DOHH2 (cell line): ENCODE results near the gene CDK15.

Experiments used
- H3F3A ChIP-seq: fragments of 200-600 bp; sonication (generic), shearing (Covaris generic); 2 replicates; pipeline ENCODE4 v1.6.0; 2016; ENCODE audit warnings: antibody characterized with exemption, mild to moderate bottlenecking; ENCODE audit not compliant: control insufficient read depth, insufficient read depth
- H3K27ac ChIP-seq: fragments of 200-600 bp; sonication (generic); 2 replicates; pipeline ENCODE4 v1.5.1; 2014; ENCODE audit warnings: low read depth, mild to moderate bottlenecking, low read length, moderate library complexity
- H3K27me3 ChIP-seq: fragments of 200-600 bp; sonication (generic); 2 replicates; pipeline ENCODE4 v1.6.1; 2014; ENCODE audit warnings: mild to moderate bottlenecking, low read length, mixed read lengths; ENCODE audit not compliant: control insufficient read depth
- H3K36me3 ChIP-seq: fragments of 200-600 bp; sonication (generic); 2 replicates; pipeline ENCODE4 v1.6.1; 2014; ENCODE audit warnings: mild to moderate bottlenecking, low read length, moderate library complexity, mixed read lengths; ENCODE audit not compliant: control insufficient read depth
- H3K4me1 ChIP-seq: fragments of 200-600 bp; sonication (generic); 2 replicates; pipeline ENCODE4 v1.6.1; 2014; ENCODE audit warnings: mild to moderate bottlenecking, low read length, mixed read lengths; ENCODE audit not compliant: control insufficient read depth
- H3K4me2 ChIP-seq: fragments of 200-600 bp; sonication (generic); 2 replicates; pipeline ENCODE4 v1.6.0; 2014; ENCODE audit warnings: mild to moderate bottlenecking, low read length, moderate library complexity
- H3K4me3 ChIP-seq: fragments of 200-600 bp; sonication (generic); 2 replicates; pipeline ENCODE4 v1.5.1; 2014; ENCODE audit warnings: mild to moderate bottlenecking, low read length, mixed read lengths
- H3K79me2 ChIP-seq: fragments of 200-600 bp; sonication (generic); 2 replicates; pipeline ENCODE4 v1.6.1; 2014; ENCODE audit warnings: mild to moderate bottlenecking, low read length, mixed read lengths; ENCODE audit not compliant: control insufficient read depth
- H3K9me2 ChIP-seq: fragments of 200-600 bp; sonication (generic); replicated peaks from 2 replicates; pipeline ENCODE4 v1.6.1; 2014; ENCODE audit warnings: mild to moderate bottlenecking, low read length, mixed read lengths; ENCODE audit not compliant: control insufficient read depth
- H3K9me3 ChIP-seq: fragments of 200-600 bp; sonication (generic); 2 replicates; pipeline ENCODE4 v1.6.1; 2014; ENCODE audit warnings: antibody characterized with exemption, low read length, mixed read lengths; ENCODE audit not compliant: control insufficient read depth, insufficient read depth
- H4K20me1 ChIP-seq: fragments of 200-600 bp; sonication (generic); 2 replicates; pipeline ENCODE4 v1.6.0; 2014; ENCODE audit warnings: low read depth, mild to moderate bottlenecking, antibody characterized with exemption, low read length, moderate library complexity; ENCODE audit not compliant: control insufficient read depth, insufficient read depth
- CTCF ChIP-seq: fragments of 200-600 bp; sonication (generic); IDR thresholded peaks from one replicate; pipeline ENCODE4 v1.5.1; 2014; ENCODE audit warnings: antibody characterized with exemption, mild to moderate bottlenecking, low read depth, low read length; ENCODE audit not compliant: poor library complexity, severe bottlenecking
- EZH2phosphoT487 ChIP-seq: fragments of 200-600 bp; sonication (generic); IDR thresholded peaks from 2 replicates; pipeline ENCODE4 v1.6.1; 2017; ENCODE audit warnings: borderline replicate concordance, mild to moderate bottlenecking, antibody characterized with exemption, low read length, moderate library complexity, mixed read lengths

CDK15 gene

GRCh38 chr2:201824212-201824611 is 17.9 kb downstream of the CDK15 start:
- TF ChIP-seq EZH2phosphoT487 (no peak), CTCF (no peak)
- H3K4me2 ChIP-seq: no peak overlapping the region
- H3K4me3 ChIP-seq: no peak overlapping the region
- H3K9me2 ChIP-seq: no peaks in the 10 kb centered on the region
- H3K4me1 ChIP-seq: no peaks in the 10 kb centered on the region
- H3K27ac ChIP-seq: no peak overlapping the region
- no peaks in the 10 kb centered on the region for H3K9me3 ChIP-seq
- no peaks in the 10 kb centered on the region for H4K20me1 ChIP-seq
- no peaks in the 10 kb centered on the region for H3K79me2 ChIP-seq
- H3K27me3 ChIP-seq: 0 out of 2 replicates have a peak, but pooled peaks cover 3% of the 10 kb centered on the region
- H3K36me3 ChIP-seq: no peaks in the 10 kb centered on the region
- no peaks in the 10 kb centered on the region for H3F3A ChIP-seq

GRCh38 chr2:201827621-201828020 is 21.3 kb downstream of the CDK15 start:
- no peak overlapping the region for H3K4me2 ChIP-seq
- no peaks in the 10 kb centered on the region for H3K9me3 ChIP-seq
- H4K20me1 ChIP-seq: no peaks in the 10 kb centered on the region
- TF ChIP-seq CTCF (no peak), EZH2phosphoT487 (no peak)
- H3F3A ChIP-seq: no peaks in the 10 kb centered on the region
- H3K27me3 ChIP-seq: 0 out of 2 replicates have a peak, but pooled peaks cover 3% of the 10 kb centered on the region
- H3K36me3 ChIP-seq: no peaks in the 10 kb centered on the region
- no peak overlapping the region for H3K4me3 ChIP-seq
- no peaks in the 10 kb centered on the region for H3K4me1 ChIP-seq
- no peaks in the 10 kb centered on the region for H3K9me2 ChIP-seq
- H3K27ac ChIP-seq: no peak overlapping the region
- no peaks in the 10 kb centered on the region for H3K79me2 ChIP-seq

GRCh38 chr2:201828220-201828619 is 21.9 kb downstream of the CDK15 start:
- H3K4me1 ChIP-seq: no peaks in the 10 kb centered on the region
- H3K27me3 ChIP-seq: 0 out of 2 replicates have a peak, but pooled peaks cover 3% of the 10 kb centered on the region
- no peaks in the 10 kb centered on the region for H3K79me2 ChIP-seq
- no peak overlapping the region for H3K4me2 ChIP-seq
- TF ChIP-seq CTCF (no peak), EZH2phosphoT487 (no peak)
- H3K9me2 ChIP-seq: no peaks in the 10 kb centered on the region
- no peaks in the 10 kb centered on the region for H4K20me1 ChIP-seq
- H3K36me3 ChIP-seq: no peaks in the 10 kb centered on the region
- no peak overlapping the region for H3K4me3 ChIP-seq
- no peaks in the 10 kb centered on the region for H3K9me3 ChIP-seq
- no peak overlapping the region for H3K27ac ChIP-seq
- no peaks in the 10 kb centered on the region for H3F3A ChIP-seq
